NCI-H2081 (cell line): ENCODE data around the gene MYLK.
"Not testable (repeated sequence)": the region's sequence is repeated elsewhere in the genome, so short reads cannot be mapped to it uniquely, and the experiment has no call there.

Experiments
- DNase-seq, 2 experiments: peaks; one replicate each; lab custom pipeline; 2025; lab: John Stamatoyannopoulos, UW

The MYLK gene

DNA sequence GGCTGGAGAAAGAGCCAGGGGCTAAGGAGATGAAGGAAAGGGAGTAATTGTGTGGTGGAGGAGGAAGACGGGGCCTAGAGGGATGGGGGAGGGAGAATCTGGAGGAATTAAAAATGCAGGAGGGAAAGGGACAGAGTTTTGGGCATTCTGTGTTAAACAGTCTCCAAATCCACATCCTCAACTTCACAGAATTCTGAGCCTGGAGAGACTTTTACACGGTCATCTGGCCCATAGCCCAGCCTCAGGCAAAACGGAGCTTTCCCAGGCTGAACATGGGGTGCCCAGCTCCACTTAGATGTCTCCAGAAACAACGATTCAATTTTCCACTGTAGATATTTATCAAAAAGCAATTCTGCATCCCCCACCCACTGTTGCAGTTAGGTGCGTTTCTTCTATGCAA lies 161.7 kb downstream of the MYLK start:
- DNase-seq: no peak

DNA sequence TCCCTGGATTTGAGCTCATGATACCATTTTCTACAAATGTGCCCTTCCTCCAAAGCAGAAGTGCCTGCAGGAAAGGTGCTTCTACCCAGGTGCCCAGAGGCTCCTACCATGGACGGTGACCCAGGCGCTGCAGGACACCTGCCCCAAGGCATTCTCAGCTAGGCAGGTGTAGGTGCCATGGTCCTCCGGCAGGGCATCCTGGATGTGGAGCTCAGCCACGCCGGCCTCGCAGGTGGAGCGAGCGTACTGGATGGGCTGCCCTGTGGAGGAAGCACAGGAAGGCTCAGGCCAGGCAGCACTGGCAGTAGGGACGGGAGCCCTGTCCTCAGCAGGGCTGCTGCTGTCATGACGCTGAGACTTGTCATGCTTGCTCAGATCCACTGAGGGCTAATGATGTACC lies 162.1 kb downstream of the MYLK start:
- no peak for DNase-seq

DNA sequence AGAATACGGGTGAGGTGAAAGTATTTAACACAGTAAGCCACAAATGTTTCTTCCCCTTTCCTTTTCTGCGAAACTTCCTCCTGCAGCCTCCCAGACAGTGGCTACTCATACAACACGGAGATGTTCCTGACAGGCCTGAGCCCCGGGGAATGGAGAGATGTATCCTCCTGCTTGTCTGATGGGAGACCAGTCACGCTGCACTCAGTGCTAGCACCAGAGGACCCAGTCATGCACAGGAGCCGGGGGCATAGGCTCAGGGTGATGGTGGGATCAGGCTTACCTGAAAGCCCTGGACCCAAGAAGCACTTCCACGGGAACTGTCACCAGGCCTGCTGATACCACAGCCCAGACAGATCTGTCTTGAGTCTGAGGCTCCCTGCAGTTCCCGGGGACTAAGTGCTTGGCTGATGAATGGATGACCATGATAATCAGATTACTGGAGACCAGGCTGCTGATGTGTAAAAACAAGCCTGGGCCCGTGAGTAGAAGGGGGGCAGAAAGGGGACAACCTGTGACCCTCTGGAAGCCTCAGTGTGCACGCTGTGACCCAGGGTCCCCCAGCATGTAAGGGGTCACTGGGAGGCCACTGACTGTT lies 162.9 kb downstream of the MYLK start:
- not testable (repeated sequence) for DNase-seq

DNA sequence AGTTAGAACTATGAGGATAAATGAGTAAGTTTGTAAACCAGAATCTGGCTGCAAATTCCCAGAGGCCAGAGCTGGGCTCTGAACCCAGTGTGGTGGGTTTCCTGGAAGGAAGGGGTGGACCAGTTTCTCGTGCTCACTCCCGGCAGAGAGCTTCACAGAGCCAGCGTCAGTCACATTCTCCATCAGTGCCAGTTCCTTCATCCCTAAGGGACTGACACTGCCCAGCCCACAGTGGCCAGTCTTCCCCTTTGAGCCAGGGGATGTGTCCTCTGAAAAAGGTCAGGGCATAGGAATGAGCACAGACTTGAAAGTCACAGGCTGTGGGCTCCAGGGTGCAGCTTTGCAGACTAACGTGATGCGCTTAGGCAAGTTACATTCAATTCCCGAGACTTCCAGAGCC lies 163.5 kb downstream of the MYLK start:
- DNase-seq: no peak

DNA sequence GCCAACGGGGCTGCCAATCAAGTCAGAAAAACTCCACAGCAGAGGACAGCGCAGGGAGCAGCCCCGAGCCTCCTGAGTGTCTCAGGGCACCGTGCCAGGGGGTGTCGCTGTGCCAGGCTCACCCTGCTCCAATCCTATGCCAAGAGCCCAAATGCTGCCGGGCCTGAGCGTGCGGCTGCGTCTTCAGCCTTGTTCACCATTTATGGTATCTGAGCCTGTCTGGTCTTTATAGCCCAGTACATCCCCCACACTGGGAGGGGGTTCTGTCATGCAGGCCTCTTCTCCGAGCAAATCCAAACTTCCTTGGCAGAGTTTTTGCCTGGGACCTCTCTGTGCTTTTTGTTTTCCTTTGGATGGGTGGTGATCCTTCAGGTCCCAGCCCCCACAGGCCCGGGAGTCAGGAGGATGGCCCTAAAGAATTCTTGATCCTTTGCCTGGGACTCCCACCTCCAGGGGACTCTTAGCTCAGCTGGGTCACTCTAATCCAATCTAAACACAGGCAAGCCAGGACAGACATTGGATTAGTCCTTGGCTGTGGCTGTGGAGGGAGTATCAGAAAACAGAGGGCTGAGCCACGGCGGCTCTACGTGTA lies 164.2 kb downstream of the MYLK start:
- no peak for DNase-seq

DNA sequence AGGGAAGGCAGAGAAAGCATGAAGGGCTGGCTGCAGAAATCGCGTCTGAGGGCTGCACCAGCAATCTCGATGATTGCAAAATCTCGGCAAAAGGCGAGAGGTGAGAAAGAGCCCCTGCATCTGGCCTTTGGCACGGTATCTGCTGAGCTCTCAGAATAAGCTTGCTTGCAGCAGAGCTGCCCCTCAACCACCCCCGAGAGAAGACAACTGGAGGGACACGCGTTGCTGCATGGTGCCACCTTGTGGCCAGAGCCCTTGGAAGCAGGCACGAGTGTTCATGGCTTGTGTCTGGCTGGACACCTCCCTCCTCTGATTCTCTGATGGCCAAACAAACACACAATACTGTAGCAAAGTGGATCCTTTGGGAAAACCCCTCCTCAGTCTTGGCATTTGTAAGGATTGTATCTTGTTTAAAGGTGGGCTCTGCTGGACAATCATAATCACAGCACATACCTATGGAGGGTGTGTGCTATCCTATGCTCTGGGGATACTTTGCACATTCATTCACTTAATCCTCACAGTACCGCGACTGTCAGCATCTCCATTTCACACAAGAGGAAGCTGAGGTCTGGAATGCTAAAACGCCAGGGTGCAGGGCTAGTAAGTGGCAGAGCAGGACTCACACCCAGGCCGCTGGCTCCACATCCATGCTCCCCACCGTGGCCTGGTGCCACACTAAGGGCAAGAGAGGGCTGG lies 164.9 kb downstream of the MYLK start:
- peak; percentile 70 to 71 for DNase-seq

DNA sequence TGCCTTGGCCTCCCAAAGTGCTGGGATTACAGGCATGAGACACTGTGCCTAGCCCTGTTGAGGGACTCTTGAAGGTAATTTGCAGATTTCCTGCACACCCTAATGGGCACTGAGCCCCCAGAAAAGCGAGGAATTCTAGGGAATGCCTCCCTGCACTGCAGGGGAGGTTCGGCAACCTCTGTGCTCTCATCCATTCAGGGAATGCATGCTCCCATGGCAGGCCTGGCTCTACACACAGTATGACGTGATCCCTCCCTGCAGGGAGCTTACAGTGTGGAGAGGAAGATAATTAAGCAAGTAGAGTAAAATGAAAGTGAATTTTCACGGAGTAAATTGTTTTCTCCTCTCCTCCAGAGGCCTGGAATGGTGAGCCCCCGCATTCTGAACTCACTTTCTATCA lies 166.0 kb downstream of the MYLK start:
- no peak for DNase-seq

DNA sequence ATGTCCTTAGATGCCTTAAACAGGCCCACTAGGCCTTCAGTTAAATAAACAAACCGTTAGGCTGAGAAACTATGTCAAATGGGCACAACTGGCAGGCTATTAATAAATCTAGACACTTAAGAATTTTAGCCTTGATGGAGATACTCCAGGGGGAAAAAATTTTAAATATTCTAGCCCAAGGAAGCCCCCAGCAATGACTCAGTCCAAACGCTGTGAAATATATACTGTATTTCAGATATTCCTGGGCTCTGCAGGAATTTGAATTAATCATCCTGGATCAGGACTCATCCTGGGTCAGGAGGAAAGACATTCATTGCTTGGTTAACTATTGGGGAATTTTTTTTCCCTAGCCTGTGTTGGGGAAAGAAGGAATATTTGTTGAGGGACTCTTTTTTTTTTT lies 166.7 kb downstream of the MYLK start:
- DNase-seq: not testable (repeated sequence)

DNA sequence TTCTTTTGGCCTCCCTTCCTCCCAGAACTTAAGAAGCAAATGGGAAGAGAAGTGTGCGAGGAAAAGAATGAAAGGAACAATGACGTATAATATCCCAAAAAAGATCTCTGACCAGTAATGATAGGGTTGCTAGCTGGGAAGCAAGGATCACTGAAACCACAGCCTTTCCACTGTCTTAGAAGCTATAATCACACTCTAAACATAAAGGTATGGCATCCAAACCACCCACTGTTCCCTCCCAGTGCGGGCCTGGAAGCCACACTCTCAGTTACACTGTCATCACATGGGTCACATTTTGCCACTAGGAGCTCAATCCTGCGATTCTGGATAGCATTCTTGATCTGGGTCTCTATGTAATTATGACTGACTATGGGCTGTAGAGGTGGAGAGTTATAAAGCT lies 167.7 kb downstream of the MYLK start:
- DNase-seq: no peak

DNA sequence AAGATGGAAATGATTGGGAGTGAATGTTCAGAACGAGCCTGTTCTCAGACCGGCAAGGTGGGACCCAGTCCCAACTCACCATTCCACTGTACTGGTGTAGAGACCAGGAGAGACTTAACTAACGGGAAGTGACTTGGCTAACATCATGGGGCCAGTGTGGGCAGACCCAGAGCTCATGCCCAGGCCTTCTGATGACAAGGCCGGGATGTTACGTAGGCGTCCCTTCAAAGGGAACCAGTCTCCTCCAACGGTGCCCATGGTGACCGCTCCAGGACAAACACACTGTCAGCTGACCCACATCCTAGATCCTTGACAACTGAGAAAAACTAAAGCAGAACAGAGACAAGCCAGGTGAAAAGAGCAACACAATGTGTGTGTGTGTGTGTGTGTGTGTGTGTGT lies 170.9 kb downstream of the MYLK start:
- no peak for DNase-seq

DNA sequence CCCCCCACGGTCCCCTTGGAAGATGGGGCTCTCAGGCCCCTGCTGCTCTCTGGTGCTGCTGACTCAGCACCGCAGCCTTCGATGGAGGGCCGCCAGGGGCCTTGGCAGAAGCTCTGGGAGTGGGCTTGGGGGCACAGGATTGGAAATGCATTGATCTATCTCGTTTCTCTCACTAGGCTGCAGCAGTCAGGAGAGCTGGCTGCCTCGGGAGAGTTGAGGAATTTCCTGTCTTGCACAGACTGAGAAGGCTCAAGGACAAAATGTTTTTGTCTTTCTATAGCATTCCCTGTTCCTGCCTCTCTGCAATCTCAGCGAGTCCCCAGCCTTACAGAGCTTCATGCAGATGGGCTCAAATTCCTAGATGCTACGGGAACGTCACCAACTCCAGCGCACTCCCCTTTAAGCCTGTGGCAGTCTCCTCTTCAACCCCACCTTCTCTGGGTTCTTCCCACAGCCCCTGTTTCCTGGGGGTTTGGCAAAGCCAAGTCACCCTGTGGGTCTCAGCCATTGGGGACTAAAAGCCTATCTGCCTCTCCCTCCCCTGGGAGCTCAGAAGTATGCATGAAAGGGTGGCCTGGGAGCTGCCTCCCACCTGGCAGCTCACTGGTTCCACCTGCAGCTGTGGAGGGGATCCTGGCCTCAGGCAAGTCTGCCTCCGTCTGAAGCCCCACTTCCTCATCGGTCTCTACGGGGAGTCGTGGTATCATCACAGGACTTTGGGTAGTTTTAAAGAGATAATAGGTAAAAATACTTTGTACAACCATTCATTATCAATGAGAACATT lies 171.9 kb downstream of the MYLK start:
- no peak for DNase-seq

DNA sequence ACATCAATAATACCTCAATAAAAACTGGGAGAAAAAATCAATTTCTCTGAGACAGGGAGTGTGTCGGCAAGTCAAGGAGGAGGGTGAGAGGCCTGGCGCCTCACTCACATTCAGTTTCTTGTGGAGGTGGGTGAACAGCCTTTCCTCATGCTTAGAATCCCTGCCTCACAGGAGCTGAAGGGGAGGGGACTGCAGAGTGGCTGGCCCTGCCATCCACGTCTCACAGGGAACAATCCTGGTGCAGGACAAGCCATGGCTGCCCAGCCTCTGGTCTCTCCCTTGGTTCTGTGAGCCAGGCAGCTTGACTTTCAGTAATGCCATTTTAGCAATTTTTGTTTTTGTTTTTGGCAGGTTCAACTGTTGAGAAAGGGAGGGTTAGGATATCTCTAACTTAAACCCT lies 172.8 kb downstream of the MYLK start:
- DNase-seq: no peak

DNA sequence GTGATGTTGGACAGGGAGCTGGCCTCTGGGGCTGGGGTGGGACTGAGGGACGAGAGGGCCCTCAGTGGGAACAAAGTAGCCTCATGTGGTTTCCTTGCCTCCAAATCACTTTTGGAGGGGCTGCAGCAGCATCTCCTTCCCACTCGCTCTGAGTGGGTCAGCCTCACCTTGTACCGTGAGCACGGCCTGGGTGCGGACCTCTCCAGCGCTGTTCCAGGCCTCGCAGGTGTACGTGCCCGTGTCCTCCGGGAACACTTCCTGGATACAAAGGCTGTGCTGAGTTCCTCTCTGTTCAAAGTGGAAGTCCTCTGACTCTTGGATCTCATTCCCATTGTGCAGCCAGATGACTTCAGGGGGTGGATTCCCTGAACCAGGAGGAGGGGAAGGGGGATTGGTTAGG lies 175.6 kb downstream of the MYLK start:
- no peak for DNase-seq

DNA sequence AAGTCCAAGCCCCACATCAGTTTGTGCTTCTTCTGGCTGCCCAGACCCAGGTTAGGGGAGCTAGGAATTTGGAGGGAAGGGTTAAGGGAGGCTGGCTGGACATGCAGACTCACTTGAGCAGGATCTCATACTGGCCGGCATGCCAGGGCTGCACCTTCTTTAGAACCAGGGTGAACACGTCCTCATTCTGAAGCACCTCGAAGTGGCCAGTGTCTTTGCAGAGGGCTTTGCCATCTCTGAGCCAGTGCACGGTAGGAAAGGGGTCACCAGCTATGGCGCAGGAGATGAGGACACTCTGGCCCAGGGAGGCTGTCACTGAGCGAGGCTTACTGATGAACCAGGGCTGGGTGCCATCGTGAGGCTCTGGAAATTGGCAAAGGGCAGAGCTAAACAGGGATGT lies 176.5 kb downstream of the MYLK start:
- DNase-seq: not testable (repeated sequence)

DNA sequence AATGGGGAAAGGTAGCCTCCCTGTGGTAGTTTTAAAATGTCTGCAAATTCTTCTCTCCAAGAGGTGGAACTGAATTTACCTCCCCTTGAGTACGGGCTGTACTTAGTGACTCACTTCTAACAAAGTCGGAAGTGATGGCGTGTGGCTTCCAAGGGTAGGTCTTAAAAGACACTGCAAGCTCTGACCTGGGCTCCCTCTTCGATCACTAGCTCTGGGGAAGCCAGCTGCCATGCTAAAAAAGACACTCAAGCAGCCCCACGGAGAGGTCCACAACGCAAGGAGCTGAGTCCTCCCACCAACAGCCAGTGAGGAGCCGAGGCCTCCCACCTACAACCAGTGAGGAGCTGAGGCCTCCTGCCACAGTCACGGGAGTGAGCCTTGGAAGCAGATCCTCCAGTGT lies 177.3 kb downstream of the MYLK start:
- no peak for DNase-seq

DNA sequence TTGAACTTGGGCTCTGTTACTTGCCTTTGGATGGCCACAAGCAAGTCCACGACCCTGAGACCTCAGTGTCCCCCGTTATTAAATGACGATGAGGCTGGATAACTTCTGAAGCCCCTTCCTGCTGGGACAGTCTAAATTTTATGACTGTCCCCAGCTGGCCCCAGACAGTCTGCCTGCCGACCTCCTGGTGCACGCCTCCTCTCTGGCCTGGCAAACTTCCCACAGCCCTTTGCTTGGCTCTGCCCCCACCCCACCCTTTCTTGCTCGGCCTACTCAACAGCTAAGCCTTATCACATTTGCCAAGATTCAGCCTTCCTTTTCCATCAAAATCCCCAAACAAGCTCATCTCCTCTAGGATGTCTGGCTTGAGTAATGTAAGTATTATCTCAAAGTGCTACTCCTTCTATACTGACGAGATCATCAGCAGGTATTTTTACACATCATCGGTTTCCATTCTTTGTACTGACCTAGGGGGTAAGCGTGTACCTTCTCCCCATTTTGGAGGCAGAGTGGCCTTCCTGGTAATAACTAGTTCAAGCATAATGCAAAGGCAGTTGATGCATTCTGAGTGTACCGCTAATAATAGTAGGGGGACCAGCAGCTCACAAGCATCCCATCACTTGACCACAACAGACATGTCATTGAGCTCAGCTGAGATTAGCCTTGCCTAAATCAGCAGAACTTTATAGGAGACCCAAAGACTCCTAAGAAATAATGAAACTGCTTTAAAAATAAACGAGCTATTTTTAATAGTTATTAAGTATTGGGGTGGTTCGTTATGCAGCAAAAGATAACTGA lies 178.4 kb downstream of the MYLK start:
- DNase-seq: no peak

DNA sequence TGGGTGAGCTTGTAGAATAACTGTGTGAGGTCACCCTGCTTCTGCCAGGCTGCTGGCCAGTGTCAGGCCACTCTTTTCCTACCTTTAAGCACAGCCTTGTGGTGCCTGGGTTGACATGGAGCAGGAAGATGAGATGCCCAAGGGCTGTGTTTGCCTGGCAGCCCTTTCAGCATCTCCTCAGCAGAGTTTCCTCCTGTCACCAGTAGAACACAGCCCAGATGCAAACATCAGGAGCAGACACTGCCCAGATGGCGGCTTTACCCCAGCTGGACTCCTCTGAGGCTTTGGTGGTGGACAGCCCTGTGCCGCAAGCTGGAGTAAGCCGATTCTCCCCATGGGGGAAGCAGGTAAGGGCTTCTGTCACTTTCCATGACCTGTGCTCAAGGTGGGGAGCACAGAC lies 180.5 kb downstream of the MYLK start:
- DNase-seq: not testable (repeated sequence)

DNA sequence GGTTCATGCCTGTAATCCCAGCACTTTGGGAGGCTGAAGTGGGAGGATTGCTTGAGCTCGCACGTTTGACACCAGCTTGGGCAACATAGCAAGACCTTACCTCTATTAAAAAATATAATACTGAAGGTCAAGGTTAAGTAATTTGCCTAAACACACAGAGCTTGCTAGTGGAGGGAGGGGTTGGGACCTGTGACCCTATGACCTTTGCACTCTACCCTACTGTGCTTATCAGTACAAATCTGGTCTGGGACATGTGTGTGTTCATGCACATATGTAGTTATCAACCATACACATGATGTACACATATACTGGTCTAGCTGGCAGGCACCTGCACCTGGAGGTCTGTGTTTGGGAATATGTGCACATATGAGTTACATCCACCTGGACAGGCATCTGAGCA lies 181.4 kb downstream of the MYLK start:
- DNase-seq: no peak

DNA sequence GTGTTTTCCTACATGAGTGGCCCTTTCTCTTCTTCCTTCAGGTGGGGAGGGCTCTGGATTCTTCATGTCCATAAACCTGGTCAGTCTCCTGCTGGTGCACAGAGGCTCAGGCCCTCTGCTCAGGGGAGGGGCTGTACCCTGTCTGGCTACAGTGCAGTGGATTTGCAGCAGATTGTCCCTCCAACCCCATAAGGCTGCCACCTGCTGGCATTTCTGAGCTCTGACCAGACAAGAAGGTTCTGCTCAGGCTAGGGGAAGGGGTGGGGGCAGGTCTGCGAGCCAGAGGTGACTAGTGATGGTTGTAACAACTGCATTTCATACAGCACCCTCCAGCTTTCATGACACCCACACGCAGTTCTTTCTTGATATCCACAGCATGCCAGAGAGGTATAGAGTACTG lies 182.1 kb downstream of the MYLK start:
- DNase-seq: peak; percentile 45 to 52

DNA sequence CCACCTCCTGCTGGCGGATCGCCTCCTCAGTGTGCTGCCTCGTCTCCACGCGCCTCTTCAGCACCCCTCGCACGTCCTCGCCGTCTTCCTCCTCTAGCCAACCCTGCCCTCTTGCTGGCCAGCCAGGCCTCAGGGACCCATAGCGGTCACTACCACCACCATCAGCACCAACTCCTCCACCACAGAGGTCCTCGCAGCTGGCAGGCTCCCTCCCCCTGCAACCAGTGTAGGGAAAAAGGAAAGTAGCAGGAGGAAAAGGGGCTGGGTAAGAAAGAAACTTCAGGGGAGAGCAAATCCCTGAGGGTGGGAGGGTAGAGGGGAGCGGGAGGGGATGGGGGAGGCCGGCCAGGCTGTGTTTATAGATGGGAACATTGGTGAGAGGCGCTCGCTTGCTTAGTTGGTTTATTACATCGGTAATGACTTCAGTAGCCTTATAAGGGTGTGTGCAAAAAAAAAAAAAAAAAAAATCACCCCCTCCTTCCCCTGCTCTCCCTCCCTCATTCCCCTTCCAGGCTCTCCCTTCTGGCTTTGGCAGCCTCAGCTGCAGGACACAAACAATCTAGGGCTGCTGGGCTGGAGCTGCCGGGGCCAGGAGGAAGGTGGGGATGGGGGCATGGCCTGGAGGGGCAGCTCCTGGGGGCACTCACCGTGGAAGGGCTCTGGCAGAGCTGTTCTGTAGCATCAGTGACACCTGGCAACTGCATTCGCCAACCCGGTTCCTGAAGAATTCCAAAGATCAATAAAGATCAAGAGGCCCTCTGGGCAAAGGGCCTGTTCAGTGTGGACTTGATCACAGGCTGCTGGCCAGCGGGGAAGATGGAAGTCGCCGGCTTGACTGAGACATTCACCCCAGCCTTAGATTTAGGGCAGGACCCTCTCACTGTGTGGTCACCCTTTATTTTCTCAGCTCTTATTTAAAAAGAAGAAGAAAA lies 183.1 kb downstream of the MYLK start:
- no peak for DNase-seq

DNA sequence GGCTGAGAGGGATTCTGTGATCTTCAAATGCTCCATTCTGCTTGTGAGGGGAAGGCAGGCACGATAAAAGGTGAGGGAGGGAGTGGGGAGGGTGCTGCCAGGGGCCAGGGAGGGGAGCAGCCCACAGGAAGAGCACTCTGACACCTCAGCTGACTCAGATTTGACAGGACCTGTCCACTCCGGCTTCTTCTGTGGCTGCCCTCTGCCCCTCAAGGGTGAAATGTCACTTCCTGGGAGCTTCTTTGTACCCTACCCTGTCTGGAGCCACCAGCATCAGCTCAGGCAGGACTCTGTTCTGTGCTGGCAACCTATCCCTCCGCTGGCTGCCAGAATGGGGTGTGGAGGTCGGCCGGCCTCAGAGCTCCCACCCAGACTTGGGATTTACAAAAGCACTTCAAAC lies 185.3 kb downstream of the MYLK start:
- no peak for DNase-seq
